ENCODE results near the gene NAV2.

DNA sequence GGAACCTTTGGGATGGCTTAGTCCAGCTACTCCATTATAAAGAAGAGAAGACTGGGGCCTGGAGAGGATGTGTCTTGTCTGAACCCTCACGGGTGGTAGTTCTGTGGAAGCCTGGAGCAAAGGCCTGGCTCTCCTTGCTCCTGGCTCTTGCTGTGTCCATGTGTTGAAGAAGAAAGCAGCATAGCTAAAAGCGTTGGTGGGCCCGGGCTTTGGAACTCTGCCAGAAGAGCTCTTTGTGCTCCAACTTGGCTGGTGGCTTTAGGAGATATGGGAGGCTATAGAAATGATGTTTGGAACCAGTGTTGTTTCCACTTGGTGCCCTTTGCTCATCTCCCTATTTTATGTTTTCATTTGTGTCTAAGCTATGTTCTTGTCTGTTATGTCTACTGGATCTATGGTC, 316.6 kb downstream of the NAV2 start:
- TF ChIP-seq POLR2AphosphoS5 (IDR thresholded peaks at IDR 0.05; ENCODE audit: borderline replicate concordance, low read depth, low read length) (no peak), EZH2 (IDR thresholded peaks at IDR 0.05) (no peak), FOXP2 (optimal IDR thresholded peaks at IDR 0.05; ENCODE audit: control extremely low read depth, extremely low read length, insufficient read depth) (no peak)

Data from SK-N-MC (cell line).